GM21723 (cell line): Measurements from ENCODE around the gene TMEM117.

Source experiments
- ATAC-seq: cut with Tn5 transposase; IDR thresholded peaks from one replicate; pipeline ENCODE4 v1.9.1; 2021; ENCODE audit warnings: mild to moderate bottlenecking, moderate library complexity; ENCODE audit not compliant: unreplicated experiment

TMEM117 gene

GRCh38 chr12:44076871-44077270 lies 241.0 kb downstream of the TMEM117 start:
- no peak for ATAC-seq

DNA sequence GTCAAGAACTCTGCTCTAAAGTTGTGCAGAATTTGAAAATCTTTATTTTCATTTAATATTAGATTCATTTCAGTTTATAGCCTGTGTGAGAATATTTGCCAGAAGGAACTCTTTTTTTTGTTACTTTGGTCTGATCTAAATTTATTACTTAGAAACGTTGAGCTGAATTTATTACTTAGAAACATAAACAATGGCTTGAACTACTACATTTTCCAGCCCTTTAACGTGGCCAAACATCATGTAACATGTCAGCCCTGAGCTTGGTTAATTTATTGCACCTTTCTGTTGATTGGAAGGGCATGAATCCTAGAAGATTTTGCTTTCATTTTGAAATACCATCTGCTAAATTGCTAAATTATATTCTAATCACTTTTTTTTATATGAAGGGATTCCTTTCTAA lies 241.4 kb downstream of the TMEM117 start:
- ATAC-seq = no peak

- ATAC-seq = no peak
Measured at GRCh38 chr12:44078273-44078672, 242.4 kb downstream of the TMEM117 start.

DNA sequence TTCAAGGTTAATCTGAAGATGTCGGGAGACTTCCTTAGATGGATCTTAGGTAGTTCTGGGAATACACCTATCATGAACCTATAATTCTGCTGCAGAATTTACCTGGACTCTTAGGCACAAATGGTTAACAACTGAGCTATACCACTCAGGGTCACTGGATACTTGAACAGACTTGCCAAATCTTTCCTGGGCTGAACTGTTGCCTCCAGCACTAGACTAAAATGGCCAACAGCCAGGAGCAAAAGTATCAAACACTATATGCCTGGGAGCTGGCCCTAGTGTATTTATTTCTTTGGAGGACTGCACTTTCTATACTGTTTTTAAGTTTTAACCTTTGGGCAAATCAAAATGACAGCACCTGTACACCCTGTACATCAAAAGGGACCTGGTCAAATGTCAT lies 252.8 kb downstream of the TMEM117 start:
- ATAC-seq = no peak

GRCh38 chr12:44091948-44092606 lies 256.2 kb downstream of the TMEM117 start:
- ATAC-seq = no peak

- no peak for ATAC-seq
Measured at GRCh38 chr12:44098786-44099185, 262.9 kb downstream of the TMEM117 start.

GRCh38 chr12:44099486-44099885 lies 263.6 kb downstream of the TMEM117 start:
- no peak for ATAC-seq

DNA sequence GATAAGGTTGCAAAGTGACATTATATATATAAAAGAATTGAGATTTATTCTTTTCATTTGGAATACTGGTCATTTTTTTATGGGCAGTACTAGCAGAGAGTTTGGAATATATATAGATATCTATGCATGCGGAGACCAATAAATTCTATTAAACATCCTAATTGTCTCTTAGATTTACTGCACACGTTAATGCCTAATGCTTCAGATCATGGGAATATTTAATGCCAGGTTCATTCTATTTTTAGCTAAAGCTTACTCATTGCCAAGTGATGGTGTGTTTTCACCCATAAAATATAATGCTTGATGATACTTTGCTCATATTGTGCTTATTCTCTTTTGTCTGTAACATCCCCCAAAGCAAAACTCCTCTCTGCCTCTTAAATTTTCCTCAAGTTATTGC lies 264.4 kb downstream of the TMEM117 start:
- no peak for ATAC-seq

GRCh38 chr12:44101475-44101874 lies 265.6 kb downstream of the TMEM117 start:
- no peak for ATAC-seq

DNA sequence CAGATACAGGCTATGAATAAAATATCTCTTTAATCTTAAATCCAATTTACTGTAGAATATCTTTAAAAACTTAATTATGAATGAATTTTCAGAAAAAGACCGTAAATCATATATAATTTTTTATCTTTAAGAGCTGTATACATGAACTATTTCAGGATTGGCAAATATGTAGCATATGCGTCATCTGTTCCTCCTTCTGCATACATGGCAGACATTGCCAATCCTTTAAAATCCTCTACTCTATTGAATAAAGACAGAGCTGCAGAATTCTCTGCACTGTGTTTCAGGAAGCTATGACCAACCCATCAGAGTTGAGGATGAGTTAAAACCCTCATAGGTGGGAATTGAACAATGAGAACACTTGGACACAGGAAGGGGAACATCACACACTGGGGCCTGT lies 279.0 kb downstream of the TMEM117 start:
- no peak for ATAC-seq

- ATAC-seq = no peak
Measured at GRCh38 chr12:44117337-44117736, 281.5 kb downstream of the TMEM117 start.

DNA sequence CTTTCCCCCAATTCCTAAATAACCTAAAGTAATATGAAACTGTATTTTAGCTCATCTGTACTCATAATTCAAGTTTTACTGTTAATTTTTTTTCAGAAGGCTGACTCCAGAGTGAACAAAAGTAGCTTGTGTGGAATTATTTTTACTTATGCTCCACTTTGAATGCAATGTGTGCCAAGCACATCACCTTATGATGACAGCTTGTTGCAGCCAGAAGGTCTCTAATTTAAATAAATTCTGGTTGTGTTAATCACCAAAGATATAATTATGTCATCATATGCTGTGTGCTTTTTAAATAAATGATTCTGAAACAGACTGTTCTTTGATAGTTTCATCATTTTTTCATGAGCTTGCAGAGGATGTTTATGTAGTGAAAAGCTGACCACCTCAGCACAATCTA lies 283.1 kb downstream of the TMEM117 start:
- ATAC-seq = no peak

- no peak for ATAC-seq
Measured at GRCh38 chr12:44126806-44127205, 290.9 kb downstream of the TMEM117 start.

GRCh38 chr12:44127966-44128710 lies 292.3 kb downstream of the TMEM117 start:
- no peak for ATAC-seq

DNA sequence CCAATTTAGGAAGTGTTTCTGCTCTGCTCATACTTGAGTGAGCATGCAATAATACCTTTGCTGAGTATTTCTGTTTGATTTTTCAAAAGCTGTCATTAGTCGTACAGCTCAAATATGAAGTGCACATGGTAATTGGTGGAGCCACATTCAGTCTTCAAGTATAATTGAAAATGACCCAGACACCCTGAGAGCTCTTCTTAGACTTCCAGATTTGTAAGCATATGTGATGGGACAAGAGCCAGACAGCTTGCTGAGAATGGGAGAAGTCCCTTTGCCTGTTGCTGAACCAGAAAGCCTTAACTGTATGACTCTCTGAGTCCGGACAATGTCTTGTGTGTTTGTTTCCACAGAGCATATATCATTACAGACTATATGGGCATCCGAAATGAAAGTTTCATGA lies 307.3 kb downstream of the TMEM117 start:
- no peak for ATAC-seq

GRCh38 chr12:44148936-44149335 lies 313.1 kb downstream of the TMEM117 start:
- no peak for ATAC-seq

- no peak for ATAC-seq
Measured at GRCh38 chr12:44154128-44154527, 318.2 kb downstream of the TMEM117 start.

GRCh38 chr12:44155358-44155757 lies 319.5 kb downstream of the TMEM117 start:
- ATAC-seq = no peak

DNA sequence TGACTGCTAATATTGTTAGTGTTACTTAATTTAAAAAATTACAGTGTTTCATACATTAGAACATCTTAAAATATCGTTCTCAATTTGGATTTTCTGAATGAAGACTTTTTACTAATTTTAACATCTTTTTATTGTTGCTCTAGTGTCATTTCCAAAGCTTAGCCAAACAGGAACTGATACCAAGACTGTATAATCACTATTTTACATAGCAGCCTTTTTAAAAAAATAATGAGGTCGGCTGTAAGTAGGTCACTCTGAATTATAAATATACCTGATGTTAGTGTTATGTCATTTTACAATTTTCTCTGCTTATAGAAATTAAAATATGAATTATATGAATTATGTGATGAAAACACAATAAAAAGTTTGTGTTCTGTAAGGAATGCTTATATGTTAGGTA lies 321.5 kb downstream of the TMEM117 start:
- ATAC-seq = peak; percentile 96

DNA sequence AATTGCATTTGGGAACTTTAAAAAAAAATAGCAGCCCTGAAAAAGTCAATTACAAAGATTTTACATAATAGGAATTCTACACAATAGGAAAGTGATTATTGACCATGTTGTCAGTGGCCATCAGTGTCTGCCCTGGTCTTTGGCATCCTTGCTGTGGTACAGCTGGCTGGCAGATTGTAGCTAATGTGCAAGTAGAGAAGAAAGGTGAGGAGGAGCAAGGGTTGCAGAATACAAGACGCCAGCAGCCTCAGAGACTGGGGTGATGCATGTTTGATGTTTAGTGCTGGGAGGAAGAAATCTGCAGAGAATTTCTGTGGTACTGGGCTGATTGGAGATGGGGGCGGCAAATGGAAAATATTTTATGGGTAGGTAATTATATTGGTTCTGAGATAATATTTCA lies 322.9 kb downstream of the TMEM117 start:
- ATAC-seq = no peak

GRCh38 chr12:44159216-44159615 lies 323.3 kb downstream of the TMEM117 start:
- ATAC-seq = no peak

DNA sequence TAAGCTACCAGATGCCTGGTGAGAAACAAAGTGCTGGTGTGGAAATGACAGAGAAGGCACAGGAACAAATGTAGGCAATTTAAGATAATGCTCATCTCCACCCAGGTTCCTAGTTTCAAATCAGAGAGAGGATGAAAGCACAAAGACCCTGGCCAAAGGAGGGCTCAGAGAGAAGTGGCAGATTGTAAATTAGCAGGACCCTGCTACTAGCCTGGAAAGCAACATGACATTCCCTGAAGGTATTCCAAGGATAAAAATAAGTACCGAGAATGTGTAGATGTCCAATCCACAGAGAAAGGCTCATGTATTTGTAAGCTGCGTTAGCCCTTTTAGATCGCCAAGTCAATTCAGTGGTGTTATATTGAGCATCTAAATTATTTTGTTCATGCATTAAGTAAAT lies 324.0 kb downstream of the TMEM117 start:
- ATAC-seq = no peak

DNA sequence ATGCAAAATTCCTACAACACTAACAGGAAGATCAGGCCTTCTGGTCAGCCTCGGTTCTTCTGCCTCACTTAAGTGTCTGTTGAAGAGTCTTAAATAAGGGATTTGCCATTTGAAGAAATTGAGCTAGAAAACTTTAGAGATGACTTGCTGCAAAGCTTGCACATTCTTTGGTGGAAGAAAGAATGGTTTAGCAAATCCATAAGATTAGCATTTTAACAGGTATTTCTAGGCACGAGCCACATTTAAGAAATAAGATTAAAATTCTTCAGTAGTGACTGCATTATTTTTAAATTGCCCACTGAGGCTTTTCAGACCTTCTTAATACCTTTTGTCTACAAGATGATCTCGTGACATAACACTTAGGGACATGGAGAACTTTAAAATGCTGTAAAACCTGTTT lies 327.1 kb downstream of the TMEM117 start:
- no peak for ATAC-seq
